Liver (tissue), 9 donors: ENCODE data around the gene CNP. TPM values are rescaled to one million over a fixed set of nuclear protein-coding genes. Genes with fewer than 3 reads are reported as not detected.
"Not testable (repeated sequence)": the region's sequence is repeated elsewhere in the genome, so short reads cannot be mapped to it uniquely, and the experiment has no call there.

Source experiments
- DNase-seq: peaks from one replicate; pipeline ENCODE4 v3.0.0-alpha.2; 2017; ENCODE audit warnings: low spot score
- H3K27ac ChIP-seq, 2 donors: one replicate each; pipeline ENCODE4 v1.7.0; 2013; ENCODE audit warnings: inconsistent platforms in 2 of 2, low read length in 2 of 2, control low read depth in 1 of 2, low read depth in 1 of 2, mild to moderate bottlenecking in 1 of 2
- H3K27me3 ChIP-seq, 4 donors: one replicate each; pipeline versions ENCODE4 v1.6.1 to v1.7.0; 2013; ENCODE audit warnings: low read length in 3 of 4, inconsistent platforms in 1 of 4, mild to moderate bottlenecking in 1 of 4, moderate library complexity in 1 of 4; ENCODE audit not compliant: control insufficient read depth in 4 of 4, insufficient read depth in 4 of 4
- H3K36me3 ChIP-seq, 4 donors: one replicate each; pipeline versions ENCODE4 v1.6.1 to v1.7.0; 2013; ENCODE audit warnings: low read length in 3 of 4, mild to moderate bottlenecking in 3 of 4, low read depth in 1 of 4, moderate library complexity in 1 of 4; ENCODE audit not compliant: control insufficient read depth in 4 of 4, insufficient read depth in 3 of 4
- H3K4me1 ChIP-seq, 4 donors: one replicate each; pipeline versions ENCODE4 v1.6.1 to v1.7.0; 2013; ENCODE audit warnings: low read length in 3 of 4, mild to moderate bottlenecking in 3 of 4, moderate library complexity in 1 of 4; ENCODE audit not compliant: control insufficient read depth in 4 of 4, insufficient read depth in 4 of 4
- H3K4me3 ChIP-seq, 3 donors: one replicate each; pipeline versions ENCODE4 v1.6.1 to v1.7.0; 2013; ENCODE audit warnings: low read length in 3 of 3, control low read depth in 1 of 3, low read depth in 1 of 3, mild to moderate bottlenecking in 1 of 3
- H3K9ac ChIP-seq, 2 donors: one replicate each; pipeline ENCODE4 v1.7.0; 2013; ENCODE audit warnings: low read length in 2 of 2, mild to moderate bottlenecking in 2 of 2, moderate library complexity in 2 of 2, control low read depth in 1 of 2, low read depth in 1 of 2
- H3K9me3 ChIP-seq, 4 donors: one replicate each; pipeline versions ENCODE4 v1.6.1 to v1.7.0; 2013; ENCODE audit warnings: low read length in 3 of 4; ENCODE audit not compliant: control insufficient read depth in 4 of 4
- EGR1 ChIP-seq, 2 donors: IDR thresholded peaks; 2 replicates each; pipeline ENCODE4 v1.6.1; 2016 to 2018; ENCODE audit warnings: antibody characterized with exemption in 2 of 2, low read depth in 2 of 2
- GABPA ChIP-seq, 2 donors: IDR thresholded peaks in 1 of 2; conservative IDR thresholded peaks in 1 of 2; 2 replicates each; pipeline ENCODE4 v1.6.1; 2016; ENCODE audit warnings: antibody characterized with exemption in 2 of 2, mild to moderate bottlenecking in 1 of 2, moderate library complexity in 1 of 2
- HNF4A ChIP-seq, 2 donors: conservative IDR thresholded peaks; 2 replicates each; pipeline ENCODE4 v1.6.1; 2016; ENCODE audit warnings: antibody characterized with exemption in 2 of 2, mild to moderate bottlenecking in 2 of 2
- JUND ChIP-seq, 2 donors: IDR thresholded peaks; 2 replicates each; pipeline ENCODE4 v1.6.1; 2016; ENCODE audit warnings: antibody characterized with exemption in 2 of 2
- NR2F2 ChIP-seq: IDR thresholded peaks from 2 replicates; pipeline ENCODE4 v1.6.1; 2016; ENCODE audit warnings: antibody characterized with exemption
- RXRA ChIP-seq, 2 donors: IDR thresholded peaks; 2 replicates each; pipeline ENCODE4 v1.6.1; 2017 to 2018; ENCODE audit warnings: antibody characterized with exemption in 2 of 2, mild to moderate bottlenecking in 1 of 2
- SP1 ChIP-seq: IDR thresholded peaks from 2 replicates; pipeline ENCODE4 v1.6.1; 2018; ENCODE audit warnings: antibody characterized with exemption, mild to moderate bottlenecking
- TAF1 ChIP-seq: conservative IDR thresholded peaks from 2 replicates; pipeline ENCODE4 v1.6.1; 2016; ENCODE audit warnings: antibody characterized with exemption, mild to moderate bottlenecking
- ZBTB33 ChIP-seq: IDR thresholded peaks from 2 replicates; pipeline ENCODE4 v1.6.1; 2016; ENCODE audit warnings: antibody characterized with exemption
- WGBS: extraction: QIAGEN DNeasy Blood & Tissue Kit; methylation state at CpG from one replicate; pipeline ENCODE4 v1.1.7; 2013; 5-methylcytosine and 5-hydroxymethylcytosine counted together
- polyA plus RNA-seq, 2 donors: library from polyadenylated mRNA; stranded (reverse) in 1 of 2; unstranded in 1 of 2; fragments of 200-250 nt in 1 of 2; fragments of >200 nt in 1 of 2; fragmentation: Nextera tagmentation in 1 of 2; extraction: Ambion mirVana in 1 of 2; gene quantifications; one replicate each; pipeline versions ENCODE4 v1.2.1 to v1.2.3, GENCODE V29; 2013 to 2015
- total RNA-seq, 2 donors: library from RNA; depleted of rRNA; stranded (reverse); fragments of >200 nt; gene quantifications; one replicate each; pipeline ENCODE4 v1.2.3, GENCODE V29; 2014
- TF ChIP-seq, protein P1 (sequence below): IDR thresholded peaks from 2 replicates; pipeline ENCODE4 v1.6.1; 2016; ENCODE audit warnings: antibody characterized with exemption
- TF ChIP-seq, protein P2 (sequence below): fragments of 150-350 bp; IDR thresholded peaks from 2 replicates; pipeline ENCODE4 v1.5.1; 2017; ENCODE audit warnings: improper control_type of control experiment, low read depth, low read length; ENCODE audit not compliant: missing input control
- TF ChIP-seq, protein P3 (sequence below): IDR thresholded peaks from 2 replicates; pipeline ENCODE4 v1.6.1; 2016; ENCODE audit warnings: antibody characterized with exemption, mild to moderate bottlenecking
- donor health status: healthy.
- donor health status: healthy.
- donor health status: healthy.
- donor health status: healthy.
- donor health status: healthy.

The CNP gene
- total and polyA plus RNA-seq, 4 donors = 25.3 to 38.3 (median 30.2) TPM

GRCh38 chr17:42013740-42014139 lies 47.1 kb downstream of the CNP start:
- 95% methylated on average over 12 of the region's 12 CpGs for WGBS
- H3K9me3 ChIP-seq = not testable (repeated sequence)

GRCh38 chr17:42016411-42016831 lies 49.8 kb downstream of the CNP start:
- Histone ChIP-seq H3K4me1 (peaks cover 0 to 39% (median 25%) of the 10 kb centered on the region in 4 donors), H3K27ac (peak overlapping the region; percentile 88 to 94)
- no peak for DNase-seq

More at GRCh38 chr17:42013740-42014139, 47.1 kb downstream of the CNP start:
- H3K9ac ChIP-seq, H3K36me3 ChIP-seq, DNase-seq, H3K27ac ChIP-seq, H3K27me3 ChIP-seq, H3K4me3 ChIP-seq: not testable (repeated sequence)
- H3K4me1 ChIP-seq = peaks cover 3 to 40% (median 20%) of the 10 kb centered on the region in 4 donors

GRCh38 chr17:42016941-42017865 lies 50.6 kb downstream of the CNP start, which contains the start of gene DNAJC7:
Gene DNAJC7, minus strand, starts transcription at chr17:42017439. Its CDS starts 23 bp downstream, at chr17:42017416.
- Histone ChIP-seq H3K27ac (peak within 1 kb of the TSS; percentile 88 to 94), H3K36me3 (peaks cover under 1 to 2% (median 1%) of the 10 kb centered on the region in 4 donors), H3K27me3 (no peaks in the 10 kb centered on the region), H3K9me3 (no peaks in the 10 kb centered on the region), H3K4me1 (peaks cover 0 to 36% (median 26%) of the 10 kb centered on the region in 4 donors), H3K9ac (peak within 1 kb of the TSS; percentile 83 to 99), H3K4me3 (peak within 1 kb of the TSS; percentile 77 to 96 (median 96))
- WGBS = under 1% methylated on average over 70 of the region's 70 CpGs
- peak; percentile 87 for DNase-seq
- no peak for TF ChIP-seq HNF4A (conservative IDR thresholded peaks at IDR 0.05)
- no peak for TF ChIP-seq NR2F2
- TF ChIP-seq, protein P1, sequence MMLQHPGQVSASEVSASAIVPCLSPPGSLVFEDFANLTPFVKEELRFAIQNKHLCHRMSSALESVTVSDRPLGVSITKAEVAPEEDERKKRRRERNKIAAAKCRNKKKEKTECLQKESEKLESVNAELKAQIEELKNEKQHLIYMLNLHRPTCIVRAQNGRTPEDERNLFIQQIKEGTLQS = no peak
- peak; percentile 52 for TF ChIP-seq SP1
- TF ChIP-seq, protein P2, sequence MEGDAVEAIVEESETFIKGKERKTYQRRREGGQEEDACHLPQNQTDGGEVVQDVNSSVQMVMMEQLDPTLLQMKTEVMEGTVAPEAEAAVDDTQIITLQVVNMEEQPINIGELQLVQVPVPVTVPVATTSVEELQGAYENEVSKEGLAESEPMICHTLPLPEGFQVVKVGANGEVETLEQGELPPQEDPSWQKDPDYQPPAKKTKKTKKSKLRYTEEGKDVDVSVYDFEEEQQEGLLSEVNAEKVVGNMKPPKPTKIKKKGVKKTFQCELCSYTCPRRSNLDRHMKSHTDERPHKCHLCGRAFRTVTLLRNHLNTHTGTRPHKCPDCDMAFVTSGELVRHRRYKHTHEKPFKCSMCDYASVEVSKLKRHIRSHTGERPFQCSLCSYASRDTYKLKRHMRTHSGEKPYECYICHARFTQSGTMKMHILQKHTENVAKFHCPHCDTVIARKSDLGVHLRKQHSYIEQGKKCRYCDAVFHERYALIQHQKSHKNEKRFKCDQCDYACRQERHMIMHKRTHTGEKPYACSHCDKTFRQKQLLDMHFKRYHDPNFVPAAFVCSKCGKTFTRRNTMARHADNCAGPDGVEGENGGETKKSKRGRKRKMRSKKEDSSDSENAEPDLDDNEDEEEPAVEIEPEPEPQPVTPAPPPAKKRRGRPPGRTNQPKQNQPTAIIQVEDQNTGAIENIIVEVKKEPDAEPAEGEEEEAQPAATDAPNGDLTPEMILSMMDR = no peak
- peak in 1 of 2 donors; percentile 84 for TF ChIP-seq EGR1 (IDR thresholded peaks at IDR 0.05; ENCODE audit: low read depth in 2 of 2)
- TF ChIP-seq ZBTB33 = no peak
- no peak for TF ChIP-seq RXRA (IDR thresholded peaks at IDR 0.05)
- TF ChIP-seq JUND (IDR thresholded peaks at IDR 0.05) = no peak
- TF ChIP-seq TAF1 = peak; percentile 70
- TF ChIP-seq GABPA (IDR thresholded peaks at IDR 0.05 in 1 of 2, conservative IDR thresholded peaks at IDR 0.05 in 1 of 2) = peak; percentile 71 to 92

More at GRCh38 chr17:42016411-42016831, 49.8 kb downstream of the CNP start:
- Histone ChIP-seq H3K36me3 (no peaks in the 10 kb centered on the region), H3K4me3 (peak overlapping the region; percentile 77 to 96 (median 96)), H3K9ac (peak overlapping the region; percentile 83 to 99), H3K27me3 (no peaks in the 10 kb centered on the region), H3K9me3 (no peaks in the 10 kb centered on the region)
- WGBS = 3% methylated on average over 12 of the region's 12 CpGs
- no peak for TF ChIP-seq TAF1
- TF ChIP-seq, protein P3, sequence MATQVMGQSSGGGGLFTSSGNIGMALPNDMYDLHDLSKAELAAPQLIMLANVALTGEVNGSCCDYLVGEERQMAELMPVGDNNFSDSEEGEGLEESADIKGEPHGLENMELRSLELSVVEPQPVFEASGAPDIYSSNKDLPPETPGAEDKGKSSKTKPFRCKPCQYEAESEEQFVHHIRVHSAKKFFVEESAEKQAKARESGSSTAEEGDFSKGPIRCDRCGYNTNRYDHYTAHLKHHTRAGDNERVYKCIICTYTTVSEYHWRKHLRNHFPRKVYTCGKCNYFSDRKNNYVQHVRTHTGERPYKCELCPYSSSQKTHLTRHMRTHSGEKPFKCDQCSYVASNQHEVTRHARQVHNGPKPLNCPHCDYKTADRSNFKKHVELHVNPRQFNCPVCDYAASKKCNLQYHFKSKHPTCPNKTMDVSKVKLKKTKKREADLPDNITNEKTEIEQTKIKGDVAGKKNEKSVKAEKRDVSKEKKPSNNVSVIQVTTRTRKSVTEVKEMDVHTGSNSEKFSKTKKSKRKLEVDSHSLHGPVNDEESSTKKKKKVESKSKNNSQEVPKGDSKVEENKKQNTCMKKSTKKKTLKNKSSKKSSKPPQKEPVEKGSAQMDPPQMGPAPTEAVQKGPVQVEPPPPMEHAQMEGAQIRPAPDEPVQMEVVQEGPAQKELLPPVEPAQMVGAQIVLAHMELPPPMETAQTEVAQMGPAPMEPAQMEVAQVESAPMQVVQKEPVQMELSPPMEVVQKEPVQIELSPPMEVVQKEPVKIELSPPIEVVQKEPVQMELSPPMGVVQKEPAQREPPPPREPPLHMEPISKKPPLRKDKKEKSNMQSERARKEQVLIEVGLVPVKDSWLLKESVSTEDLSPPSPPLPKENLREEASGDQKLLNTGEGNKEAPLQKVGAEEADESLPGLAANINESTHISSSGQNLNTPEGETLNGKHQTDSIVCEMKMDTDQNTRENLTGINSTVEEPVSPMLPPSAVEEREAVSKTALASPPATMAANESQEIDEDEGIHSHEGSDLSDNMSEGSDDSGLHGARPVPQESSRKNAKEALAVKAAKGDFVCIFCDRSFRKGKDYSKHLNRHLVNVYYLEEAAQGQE = no peak
